AG08395 (cell line): Measurements from ENCODE around the gene TTC7B.

Experiments
- DNase-seq: peaks from one replicate; pipeline ENCODE4 v3.0.0; 2012; ENCODE audit warnings: mixed read lengths, low spot score

Gene TTC7B

DNA sequence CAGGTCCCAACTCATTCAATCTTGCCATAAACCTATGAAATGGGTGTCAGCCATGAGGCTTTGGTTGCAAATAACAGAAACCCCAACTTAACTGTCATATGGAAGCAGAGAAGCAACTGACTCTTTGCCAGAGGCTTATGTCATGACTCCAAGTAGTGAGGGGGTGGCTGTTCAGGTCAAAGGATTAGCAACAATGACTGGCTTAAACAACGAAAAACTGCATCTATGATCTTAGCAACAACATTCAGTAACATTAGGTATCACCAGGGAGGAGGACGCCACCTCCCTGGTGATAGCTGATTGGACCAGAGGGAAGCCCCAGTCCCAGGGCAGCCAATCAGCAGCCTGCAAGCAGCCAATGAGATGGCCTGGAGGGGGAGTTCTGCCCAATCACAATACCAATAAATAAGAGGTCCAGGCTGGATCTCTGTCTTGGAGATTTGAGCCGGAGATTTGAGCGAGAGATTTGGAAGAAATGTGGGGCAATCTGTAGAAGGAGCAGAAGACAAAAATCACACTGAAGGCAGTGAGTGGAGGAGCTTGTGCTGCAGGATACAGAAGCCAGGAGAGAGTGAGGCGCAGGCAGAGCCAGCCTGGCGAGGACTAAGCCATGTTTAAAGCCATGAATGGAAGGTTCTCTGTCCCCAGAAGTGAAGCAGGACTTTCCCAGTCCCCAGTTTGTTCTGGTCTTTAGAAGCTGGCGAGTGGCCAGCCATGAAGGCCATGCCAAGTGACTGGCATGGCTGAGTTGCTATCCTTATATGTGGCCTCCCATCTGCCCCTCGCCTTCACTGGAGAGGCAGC lies 326.1 kb downstream of the TTC7B start:
- no peak for DNase-seq

DNA sequence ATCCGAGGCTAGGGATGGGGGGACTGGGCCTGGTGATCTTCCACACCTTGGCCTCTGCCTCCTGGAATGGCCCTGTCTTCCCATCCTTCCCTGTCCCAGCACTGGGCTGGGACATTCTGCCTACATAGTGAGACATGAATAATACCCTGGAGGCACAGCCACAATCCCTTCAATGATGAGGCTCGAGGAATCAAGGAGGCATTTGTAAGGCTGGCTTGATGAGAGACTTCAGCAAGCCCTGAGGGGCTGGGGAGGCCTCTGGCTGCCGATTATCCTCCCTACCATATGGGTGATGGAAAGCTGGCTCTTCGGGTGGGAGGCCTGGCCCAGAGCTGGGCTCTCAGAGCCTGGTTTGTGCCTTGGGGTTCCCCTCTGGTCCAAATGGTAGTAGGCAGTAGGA lies 326.9 kb downstream of the TTC7B start:
- DNase-seq = no peak

DNA sequence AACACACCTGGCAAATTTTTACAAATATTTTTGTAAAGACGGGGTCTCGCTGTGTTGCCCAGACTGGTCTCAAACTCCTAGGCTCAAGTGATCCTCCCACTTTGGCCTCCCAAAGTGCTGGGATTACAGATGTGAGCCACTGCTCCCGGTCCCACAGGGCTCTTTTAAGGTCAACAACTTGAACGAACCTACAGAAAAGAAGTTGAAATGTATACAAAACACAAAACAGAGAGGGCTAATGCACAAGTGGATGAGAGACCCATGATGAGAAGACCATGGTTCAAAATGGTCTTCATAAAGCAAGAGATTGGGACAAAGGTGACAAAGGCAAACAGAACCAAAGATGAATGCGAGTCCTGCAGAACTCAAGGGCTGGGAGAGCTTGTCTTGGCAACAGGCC lies 328.0 kb downstream of the TTC7B start:
- DNase-seq = no peak

DNA sequence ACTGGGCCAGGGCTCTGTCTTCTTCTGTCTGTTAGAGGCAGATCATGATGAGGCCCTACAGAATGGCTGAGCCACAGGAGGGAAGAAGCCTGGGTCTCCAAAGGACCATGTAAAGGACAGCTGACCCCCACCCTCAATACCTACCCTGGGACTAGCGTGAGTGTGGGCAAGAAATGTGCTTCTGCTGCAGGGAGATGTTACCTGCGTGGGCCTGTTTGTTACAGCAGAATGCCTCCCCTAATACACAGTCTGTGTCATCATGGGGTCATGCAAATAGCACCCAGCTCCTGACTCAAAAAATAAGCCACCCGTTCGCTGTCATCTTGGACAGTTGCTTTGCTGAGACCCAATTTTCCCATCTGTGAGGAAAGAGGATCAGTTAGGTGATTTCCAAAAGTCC lies 328.8 kb downstream of the TTC7B start:
- DNase-seq = no peak

DNA sequence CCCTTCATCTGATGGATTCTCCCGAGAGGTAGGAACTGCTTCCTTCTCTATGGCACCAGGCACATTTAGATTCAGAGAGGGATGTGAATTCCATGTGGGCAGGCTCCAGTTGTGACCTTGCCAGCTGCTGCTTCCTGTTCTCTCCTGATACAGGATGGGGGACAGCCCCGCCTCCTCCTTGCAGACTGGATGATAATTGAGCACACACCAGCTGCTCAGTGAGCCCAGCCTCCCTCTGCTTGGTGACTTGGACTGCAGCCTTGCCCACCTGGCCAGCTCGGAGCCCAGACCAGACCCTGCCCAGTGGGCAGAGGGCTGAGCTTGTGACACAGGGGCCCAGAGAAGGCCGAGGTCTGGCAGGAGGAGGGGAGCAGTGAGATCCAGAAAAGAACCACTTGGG lies 329.2 kb downstream of the TTC7B start:
- no peak for DNase-seq

DNA sequence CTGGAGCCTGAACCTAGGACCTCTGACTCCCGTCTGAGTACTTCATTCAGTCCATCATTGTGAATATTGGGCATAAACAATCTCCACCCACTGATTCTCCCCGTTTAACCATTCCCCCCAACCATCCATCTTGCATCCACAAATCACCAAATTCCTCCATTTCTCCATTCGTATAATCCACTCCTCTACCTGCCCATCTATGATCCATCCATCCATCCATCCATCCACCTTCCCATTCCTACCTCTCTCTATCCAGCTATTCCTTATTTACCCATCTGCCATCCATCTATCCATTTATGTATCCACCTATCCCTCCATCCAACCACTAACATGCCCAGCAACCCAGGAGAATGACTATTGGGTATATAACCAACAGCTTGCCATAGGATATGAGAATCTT lies 331.9 kb downstream of the TTC7B start:
- DNase-seq = no peak

DNA sequence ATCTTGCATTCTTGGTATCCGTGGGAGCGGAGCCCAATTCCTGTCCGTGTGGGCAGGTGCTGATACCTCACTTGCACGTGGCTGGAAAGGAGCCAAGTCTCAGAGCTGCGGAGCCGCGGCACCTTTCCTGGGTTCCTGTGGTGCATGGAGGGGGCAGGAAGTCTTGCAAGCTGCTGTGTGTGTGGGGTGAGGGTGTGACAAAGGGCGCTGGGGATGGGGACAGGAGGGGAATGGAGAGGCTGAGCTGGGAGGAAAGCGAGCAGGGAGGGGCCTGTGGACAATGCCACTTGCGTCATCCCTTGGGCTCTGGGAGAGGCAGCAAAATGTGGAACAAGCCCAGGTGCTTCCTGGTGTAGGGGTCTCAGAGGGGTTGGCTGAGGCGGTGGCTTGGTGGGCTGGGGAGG lies 332.7 kb downstream of the TTC7B start:
- no peak for DNase-seq

DNA sequence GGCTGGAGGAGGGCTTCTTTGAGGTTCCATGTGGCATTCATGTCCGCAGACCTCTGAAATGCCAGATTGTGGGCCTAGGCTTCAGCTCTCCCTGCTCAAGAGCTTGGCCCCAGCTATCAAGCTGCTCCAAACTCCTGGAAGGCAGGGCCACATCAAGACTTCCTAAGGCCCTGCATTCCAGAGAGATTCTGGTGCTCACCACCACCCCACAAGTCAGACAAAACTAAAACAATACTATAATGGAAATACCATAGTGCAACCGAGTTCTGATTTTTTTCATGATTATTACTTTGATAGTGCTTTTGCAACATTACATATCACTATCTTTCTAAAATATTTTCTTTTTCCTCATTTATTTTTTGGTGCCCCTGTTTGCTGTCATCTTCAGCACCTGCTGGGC lies 333.1 kb downstream of the TTC7B start:
- no peak for DNase-seq

DNA sequence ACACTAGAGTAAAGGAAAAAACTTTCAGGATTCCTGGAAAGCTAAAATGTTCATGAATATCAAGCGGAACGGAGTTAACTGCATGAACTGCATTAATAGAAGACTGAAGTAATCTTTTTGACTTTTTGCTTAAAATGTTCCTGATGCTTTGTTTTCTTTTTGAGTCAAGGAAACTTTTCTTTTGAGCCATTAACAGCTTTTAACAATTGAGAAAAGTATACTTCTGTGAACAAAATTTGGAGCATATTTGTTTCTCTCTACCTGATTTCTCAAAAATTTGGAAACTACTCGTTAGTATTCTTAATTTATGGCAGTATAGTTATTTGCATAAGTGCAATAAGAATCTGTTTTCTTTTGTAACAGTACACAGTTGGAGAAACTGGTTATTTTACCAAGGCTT lies 340.9 kb downstream of the TTC7B start:
- no peak for DNase-seq
